Activated CD4-positive, alpha-beta memory T cell treated with anti-CD3 and anti-CD28 coated beads for 36 hours (primary cell): Measurements from ENCODE around the gene CCDC3. TPM values are rescaled to one million over a fixed set of nuclear protein-coding genes. Genes with fewer than 3 reads are reported as not detected.

ENCODE experiments used
- CTCF ChIA-PET: fragments of 350-600 bp; sonication (Branson Sonifier 250); formaldehyde crosslinking; loops from one replicate; lab custom pipeline; 2021; ENCODE audit warnings: antibody characterized with exemption, inconsistent platforms; lab: Charles Lee
- POLR2A ChIA-PET: fragments of 350-600 bp; sonication (Branson Sonifier 250); formaldehyde crosslinking; loops from one replicate; lab custom pipeline; 2021; ENCODE audit warnings: antibody characterized with exemption; lab: Charles Lee
- DNase-seq: peaks from one replicate; pipeline ENCODE4 v3.0.0-alpha.2; 2020
- H3K27ac Mint-ChIP-seq: one replicate; pipeline ENCODE4 v1.8.0; 2021; ENCODE audit warnings: mixed read lengths
- H3K27me3 Mint-ChIP-seq: one replicate; pipeline ENCODE4 v1.8.0; 2021; ENCODE audit warnings: mixed read lengths
- H3K36me3 Mint-ChIP-seq: one replicate; pipeline ENCODE4 v1.8.0; 2021; ENCODE audit warnings: mixed read lengths
- H3K4me1 Mint-ChIP-seq: one replicate; pipeline ENCODE4 v1.8.0; 2021; ENCODE audit warnings: low read depth, mixed read lengths
- H3K4me3 Mint-ChIP-seq: one replicate; pipeline ENCODE4 v1.8.0; 2021; ENCODE audit warnings: mild to moderate bottlenecking, mixed read lengths
- H3K9me3 Mint-ChIP-seq: one replicate; pipeline ENCODE4 v1.8.0; 2021; ENCODE audit warnings: mixed read lengths
- intact Hi-C: fragments of 100-400 bp; cut with micrococcal nuclease; formaldehyde crosslinking; loops from one replicate; pipeline ENCODE4 v1.15.1; 2023
- total RNA-seq, 2 experiments: library from RNA; stranded (reverse); gene quantifications; one replicate each; pipeline ENCODE4 v1.2.3, GENCODE V29; 2021

Gene CCDC3
- total RNA-seq, 2 experiments from 2014 or later, result 0.34 to 0.45 TPM

DNA sequence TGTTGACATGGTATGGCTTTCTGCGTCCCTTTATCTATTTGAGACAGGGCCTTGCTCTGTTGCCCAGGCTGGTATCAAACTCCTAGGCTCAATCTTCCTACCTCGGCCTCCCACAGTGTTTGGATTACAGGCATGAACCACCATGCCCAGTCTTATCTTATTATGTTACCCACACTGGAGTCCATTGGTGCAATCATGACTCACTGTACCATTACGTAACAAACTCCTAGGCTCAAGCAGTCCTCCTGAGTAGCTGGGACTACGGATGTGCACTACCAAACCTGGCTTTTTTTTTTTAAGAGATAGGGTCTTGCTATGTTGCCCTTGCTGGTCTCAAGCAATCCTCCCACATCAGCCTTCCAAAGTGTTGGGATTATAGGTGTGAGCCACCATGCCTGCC, 66.7 kb downstream of the CCDC3 start:
- Mint-ChIP-seq H3K4me3 (no peak overlapping the region), H3K27ac (no peak overlapping the region), H3K27me3 (peaks cover 2% of the 10 kb centered on the region), H3K36me3 (no peaks in the 10 kb centered on the region), H3K4me1 (no peaks in the 10 kb centered on the region), H3K9me3 (no peaks in the 10 kb centered on the region)
- intact Hi-C loops, result no loop called here
- POLR2A ChIA-PET, result no interaction called here
- DNase-seq, result no peak
- CTCF ChIA-PET, result no interaction called here

DNA sequence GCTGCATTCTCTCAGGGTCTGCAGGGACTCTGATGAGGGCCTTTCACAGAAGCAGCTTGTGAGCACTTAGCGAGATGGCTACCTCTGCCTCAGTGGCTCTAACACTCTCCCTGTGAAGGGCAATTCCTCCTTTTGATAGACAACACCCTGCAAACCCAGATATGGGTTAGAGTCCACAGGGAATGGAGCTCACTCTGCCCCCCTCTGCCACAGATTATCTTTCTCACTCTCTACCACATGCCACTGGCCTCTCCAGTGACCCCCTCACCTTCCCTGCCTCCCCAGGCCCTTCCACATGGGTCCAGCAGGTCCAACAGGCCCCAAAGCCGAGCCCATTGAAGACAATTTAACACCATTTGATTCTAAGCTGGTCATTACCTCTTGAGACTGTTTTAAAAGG, 72.1 kb downstream of the CCDC3 start:
- ChIA-PET CTCF (interaction anchor here (0.6 kb wide), 1 partner anchor 144 kb away, joined by 3 read pairs; no protein-coding TSS in a partner anchor), POLR2A (no interaction called here)
- Mint-ChIP-seq H3K36me3 (no peaks in the 10 kb centered on the region), H3K27me3 (no peaks in the 10 kb centered on the region), H3K27ac (no peak overlapping the region), H3K9me3 (peaks cover 3% of the 10 kb centered on the region), H3K4me3 (no peak overlapping the region), H3K4me1 (no peaks in the 10 kb centered on the region)
- no peak for DNase-seq
- intact Hi-C loops, result no loop called here

DNA sequence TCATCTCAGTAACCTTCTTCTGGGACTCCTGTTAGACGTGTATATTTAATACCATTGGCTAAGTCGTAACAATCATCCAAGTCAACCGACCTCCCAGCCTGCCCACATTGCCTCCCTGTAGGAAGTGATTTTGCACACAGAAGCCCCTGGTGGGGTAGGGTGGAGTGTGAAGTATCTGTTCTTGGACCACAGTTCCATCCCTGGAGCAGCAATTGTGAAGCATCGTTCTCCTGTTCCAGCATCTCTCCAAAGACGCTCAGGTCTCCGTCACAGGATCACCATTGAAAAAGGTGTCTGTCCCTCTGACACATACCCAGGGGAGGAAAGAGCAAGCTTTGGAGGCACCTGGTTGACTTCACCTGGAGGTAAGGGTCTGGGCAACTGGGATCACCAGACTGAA, 72.9 kb downstream of the CCDC3 start:
- no peak overlapping the region for H3K27ac Mint-ChIP-seq
- intact Hi-C loops, result no loop called here
- peaks cover 3% of the 10 kb centered on the region for H3K9me3 Mint-ChIP-seq
- no peak overlapping the region for H3K4me3 Mint-ChIP-seq
- no peaks in the 10 kb centered on the region for H3K4me1 Mint-ChIP-seq
- ChIA-PET CTCF (no interaction called here), POLR2A (no interaction called here)
- peaks cover 1% of the 10 kb centered on the region for H3K27me3 Mint-ChIP-seq
- H3K36me3 Mint-ChIP-seq, result no peaks in the 10 kb centered on the region
- no peak for DNase-seq

DNA sequence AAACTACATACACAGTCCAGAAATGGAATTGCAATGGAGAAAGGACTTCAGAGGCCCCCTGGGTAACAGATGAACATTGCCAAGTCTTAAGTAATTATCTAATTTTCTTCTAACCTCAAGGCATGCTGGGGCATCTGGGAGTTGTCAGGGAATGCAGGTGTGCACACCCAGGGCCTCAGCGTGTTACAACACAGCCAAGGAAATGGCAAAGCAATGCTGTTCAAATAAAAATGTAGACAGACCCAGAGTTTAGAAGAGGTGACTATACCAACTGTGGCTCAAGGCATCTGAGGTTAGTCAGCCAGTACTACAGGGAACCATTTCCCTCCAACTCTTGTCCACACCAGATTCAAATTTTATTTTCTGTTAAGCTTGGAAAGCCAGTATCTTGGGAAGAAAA, 73.6 kb downstream of the CCDC3 start:
- Mint-ChIP-seq H3K4me3 (no peak overlapping the region), H3K9me3 (peaks cover 3% of the 10 kb centered on the region), H3K4me1 (no peaks in the 10 kb centered on the region), H3K27me3 (peaks cover 2% of the 10 kb centered on the region), H3K27ac (no peak overlapping the region), H3K36me3 (no peaks in the 10 kb centered on the region)
- ChIA-PET CTCF (no interaction called here), POLR2A (no interaction called here)
- intact Hi-C loops, result no loop called here
- no peak for DNase-seq

DNA sequence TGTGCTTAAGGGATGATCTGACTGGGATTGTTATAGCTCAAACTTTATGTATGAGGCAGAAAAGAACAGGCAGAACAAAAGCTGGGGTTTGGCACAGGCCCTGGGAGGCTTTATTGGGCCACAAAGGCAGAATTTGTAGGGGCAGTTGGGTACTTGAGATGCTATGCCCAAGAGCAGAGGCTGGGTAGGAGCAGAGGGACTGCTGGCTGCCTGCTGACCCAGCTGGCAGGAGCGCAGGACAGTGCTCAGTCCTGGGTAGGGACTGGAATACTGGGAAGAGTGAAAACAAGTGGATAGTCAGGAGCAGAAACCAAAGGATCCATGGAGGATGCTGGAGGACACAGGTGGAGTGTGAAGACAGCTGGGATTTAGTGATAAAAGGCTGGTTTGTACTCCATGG, 75.7 kb downstream of the CCDC3 start:
- no peak for DNase-seq
- peaks cover 3% of the 10 kb centered on the region for H3K9me3 Mint-ChIP-seq
- H3K36me3 Mint-ChIP-seq, result no peaks in the 10 kb centered on the region
- ChIA-PET POLR2A (no interaction called here), CTCF (no interaction called here)
- H3K27ac Mint-ChIP-seq, result no peak overlapping the region
- intact Hi-C loops, result no loop called here
- no peaks in the 10 kb centered on the region for H3K4me1 Mint-ChIP-seq
- no peak overlapping the region for H3K4me3 Mint-ChIP-seq
- H3K27me3 Mint-ChIP-seq, result peaks cover 2% of the 10 kb centered on the region

DNA sequence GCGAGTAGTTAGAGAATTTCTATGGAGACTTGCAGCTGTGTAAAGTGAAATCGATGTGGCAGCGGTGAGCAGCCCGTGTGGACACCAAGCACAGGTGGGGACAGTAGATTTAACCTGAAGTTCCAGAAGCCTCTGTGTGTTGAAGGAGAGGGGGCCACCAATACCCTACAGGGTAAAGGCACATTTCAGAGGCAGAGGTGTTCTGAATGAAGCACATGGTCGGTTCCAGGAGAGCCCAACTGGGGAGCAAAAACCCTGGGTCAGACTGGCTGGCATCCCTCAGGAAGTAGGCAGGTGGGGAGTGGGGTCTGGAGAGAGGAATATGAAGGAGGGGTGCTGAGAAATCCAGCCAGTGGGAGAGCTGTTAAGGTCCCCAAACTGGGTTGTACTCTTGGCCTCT, 76.6 kb downstream of the CCDC3 start:
- intact Hi-C loops, result no loop called here
- Mint-ChIP-seq H3K27me3 (peaks cover 2% of the 10 kb centered on the region), H3K4me1 (no peaks in the 10 kb centered on the region), H3K9me3 (peaks cover 3% of the 10 kb centered on the region), H3K4me3 (no peak overlapping the region), H3K36me3 (no peaks in the 10 kb centered on the region), H3K27ac (no peak overlapping the region)
- no peak for DNase-seq
- ChIA-PET POLR2A (no interaction called here), CTCF (no interaction called here)

DNA sequence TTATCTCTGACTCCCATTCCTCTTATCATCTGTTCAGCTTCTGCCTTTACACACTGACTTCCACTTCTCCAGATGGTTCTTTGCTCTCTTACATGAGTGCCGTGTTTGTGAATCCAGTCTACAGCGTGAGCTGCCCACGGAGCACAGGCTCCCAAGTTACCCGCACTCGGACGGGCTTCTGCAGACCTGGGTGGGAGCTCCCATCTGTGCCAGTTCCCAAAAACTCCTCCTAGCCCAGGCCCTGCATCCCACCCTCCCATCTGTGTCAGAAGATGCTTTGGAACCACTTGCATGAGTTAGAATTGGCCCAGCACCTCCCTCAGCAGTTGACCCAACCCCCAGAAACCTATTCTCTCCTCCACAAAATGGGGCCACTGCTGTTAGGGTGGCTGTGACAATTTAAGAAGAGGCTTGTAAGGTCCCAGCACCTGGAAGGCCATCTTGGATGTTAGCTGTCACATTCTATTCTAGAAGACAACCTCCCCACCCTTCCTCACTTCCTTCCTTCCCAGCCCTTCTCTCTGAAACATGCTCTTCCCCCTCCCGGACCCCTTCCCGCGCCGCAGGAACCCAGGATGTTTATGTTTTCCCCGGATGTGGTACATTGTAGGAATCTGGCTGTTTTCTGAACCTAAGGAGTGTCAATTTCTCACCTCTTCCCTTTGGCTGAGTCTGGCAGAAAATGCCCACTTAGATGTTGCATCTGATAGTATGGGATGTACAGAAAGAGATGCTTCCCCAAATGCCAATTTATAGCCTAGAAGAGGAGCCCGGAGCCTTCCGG, 79.2 kb downstream of the CCDC3 start:
- H3K36me3 Mint-ChIP-seq, result no peaks in the 10 kb centered on the region
- POLR2A ChIA-PET, result no interaction called here
- DNase-seq, result no peak
- H3K27ac Mint-ChIP-seq, result no peak overlapping the region
- H3K4me1 Mint-ChIP-seq, result peaks cover 5% of the 10 kb centered on the region
- CTCF ChIA-PET, result no interaction called here
- H3K9me3 Mint-ChIP-seq, result peaks cover 3% of the 10 kb centered on the region
- H3K4me3 Mint-ChIP-seq, result no peak overlapping the region
- peaks cover 2% of the 10 kb centered on the region for H3K27me3 Mint-ChIP-seq
- intact Hi-C loops, result no loop called here

DNA sequence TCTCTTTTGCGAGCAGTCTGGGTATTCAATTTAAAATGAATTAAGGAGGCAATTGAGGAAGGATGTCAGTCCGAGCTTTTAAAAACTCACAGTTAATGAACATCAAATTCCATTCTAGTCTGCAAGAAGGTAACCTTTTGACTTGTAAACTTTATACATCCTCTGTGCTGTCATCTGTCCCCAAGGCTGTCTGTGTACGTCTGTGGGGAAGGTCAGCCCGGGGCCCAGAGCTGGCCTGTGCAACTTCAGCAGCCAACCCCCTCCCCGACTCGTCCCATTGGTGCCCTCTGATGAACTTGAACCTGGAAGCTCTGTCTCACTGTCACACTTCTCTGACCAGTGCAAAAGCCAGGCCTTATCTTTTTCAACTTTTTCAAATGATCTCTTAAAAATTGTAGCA, 80.3 kb downstream of the CCDC3 start:
- CTCF ChIA-PET, result no interaction called here
- DNase-seq, result no peak
- Mint-ChIP-seq H3K4me3 (no peak overlapping the region), H3K9me3 (no peaks in the 10 kb centered on the region), H3K4me1 (peaks cover 5% of the 10 kb centered on the region), H3K27me3 (peaks cover 2% of the 10 kb centered on the region), H3K36me3 (no peaks in the 10 kb centered on the region), H3K27ac (no peak overlapping the region)
- intact Hi-C loops, result no loop called here
- POLR2A ChIA-PET, result no interaction called here

DNA sequence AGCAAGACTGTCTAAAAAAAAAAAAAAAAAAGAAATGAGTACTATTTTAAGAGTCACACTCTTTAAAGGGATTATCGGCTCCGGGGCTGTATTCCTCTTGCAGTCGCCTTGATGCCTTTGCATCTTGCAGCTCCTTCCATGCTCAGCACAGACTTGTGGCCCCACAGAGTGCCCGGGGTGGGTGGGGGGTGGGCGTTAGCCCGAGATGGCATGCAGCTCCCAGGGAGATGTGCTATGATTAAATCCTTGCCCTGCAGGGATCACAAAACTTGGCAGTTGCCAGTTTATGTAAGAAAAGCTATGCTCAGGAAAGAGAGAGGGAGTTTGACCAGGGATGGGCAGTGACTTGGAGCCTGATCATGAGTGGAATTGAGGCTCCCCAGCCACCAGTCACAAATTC, 81.9 kb downstream of the CCDC3 start:
- DNase-seq, result no peak
- intact Hi-C loops, result no loop called here
- CTCF ChIA-PET, result no interaction called here
- no peak overlapping the region for H3K27ac Mint-ChIP-seq
- H3K4me3 Mint-ChIP-seq, result no peak overlapping the region
- peaks cover 7% of the 10 kb centered on the region for H3K27me3 Mint-ChIP-seq
- no peaks in the 10 kb centered on the region for H3K9me3 Mint-ChIP-seq
- POLR2A ChIA-PET, result no interaction called here
- H3K4me1 Mint-ChIP-seq, result peaks cover 5% of the 10 kb centered on the region
- no peaks in the 10 kb centered on the region for H3K36me3 Mint-ChIP-seq

DNA sequence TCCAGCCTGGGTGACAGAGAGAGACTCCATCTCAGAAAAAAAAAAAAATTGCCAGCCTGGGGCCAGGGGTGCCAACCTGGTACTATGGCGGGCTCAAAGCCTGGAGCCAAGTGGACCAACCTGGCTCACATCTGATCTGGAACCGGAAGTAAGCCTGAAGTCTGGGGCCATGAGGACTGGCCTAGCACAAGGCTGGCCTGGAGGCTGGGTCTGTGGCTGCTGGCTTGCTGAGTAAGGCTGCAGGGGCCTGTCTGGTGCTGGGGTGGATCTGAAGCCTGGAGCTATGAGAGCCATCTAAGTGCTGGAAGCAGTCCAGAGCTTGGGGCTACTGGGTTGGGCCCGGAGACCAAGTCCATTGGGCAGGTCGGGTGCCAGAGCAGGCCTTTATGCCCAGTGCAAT, 84.9 kb downstream of the CCDC3 start:
- H3K4me3 Mint-ChIP-seq, result no peak overlapping the region
- no peak for DNase-seq
- peaks cover 4% of the 10 kb centered on the region for H3K9me3 Mint-ChIP-seq
- no peaks in the 10 kb centered on the region for H3K36me3 Mint-ChIP-seq
- ChIA-PET CTCF (no interaction called here), POLR2A (no interaction called here)
- peaks cover 10% of the 10 kb centered on the region for H3K4me1 Mint-ChIP-seq
- no peak overlapping the region for H3K27ac Mint-ChIP-seq
- intact Hi-C loops, result no loop called here
- H3K27me3 Mint-ChIP-seq, result peaks cover 9% of the 10 kb centered on the region

DNA sequence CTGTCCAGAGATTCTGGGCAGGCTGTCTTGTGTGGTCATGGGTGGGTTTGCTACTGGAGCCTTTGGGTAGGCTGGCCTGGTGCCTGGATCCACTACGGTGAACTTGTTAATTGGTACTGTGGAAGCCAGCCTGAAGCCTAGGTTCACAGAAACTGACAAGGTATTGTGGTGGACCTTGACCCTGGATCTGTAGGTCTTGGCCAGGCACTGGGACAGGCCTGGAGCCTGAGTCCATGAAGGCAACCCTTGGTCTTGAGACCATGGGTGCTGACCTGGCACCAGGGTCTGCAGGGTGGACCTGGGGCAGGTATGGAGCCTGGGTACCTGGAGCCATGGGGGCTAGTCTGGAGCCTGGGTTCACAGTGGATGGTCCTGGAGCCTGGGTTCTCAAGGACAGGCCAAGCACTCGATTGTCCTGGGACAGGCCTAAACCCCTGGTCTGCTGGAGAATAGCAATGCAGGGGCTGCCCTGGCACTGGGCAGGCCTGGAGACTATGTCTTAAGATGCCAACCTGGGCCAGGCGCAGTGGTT, 85.8 kb downstream of the CCDC3 start:
- ChIA-PET POLR2A (no interaction called here), CTCF (no interaction called here)
- intact Hi-C loops, result loop anchor here (2.0 kb wide), 1 partner anchor 51 kb away; no protein-coding TSS in a partner anchor
- DNase-seq, result no peak
- Mint-ChIP-seq H3K27ac (no peak overlapping the region), H3K9me3 (peaks cover 4% of the 10 kb centered on the region), H3K4me1 (peaks cover 10% of the 10 kb centered on the region), H3K36me3 (no peaks in the 10 kb centered on the region), H3K4me3 (no peak overlapping the region), H3K27me3 (peaks cover 13% of the 10 kb centered on the region)

DNA sequence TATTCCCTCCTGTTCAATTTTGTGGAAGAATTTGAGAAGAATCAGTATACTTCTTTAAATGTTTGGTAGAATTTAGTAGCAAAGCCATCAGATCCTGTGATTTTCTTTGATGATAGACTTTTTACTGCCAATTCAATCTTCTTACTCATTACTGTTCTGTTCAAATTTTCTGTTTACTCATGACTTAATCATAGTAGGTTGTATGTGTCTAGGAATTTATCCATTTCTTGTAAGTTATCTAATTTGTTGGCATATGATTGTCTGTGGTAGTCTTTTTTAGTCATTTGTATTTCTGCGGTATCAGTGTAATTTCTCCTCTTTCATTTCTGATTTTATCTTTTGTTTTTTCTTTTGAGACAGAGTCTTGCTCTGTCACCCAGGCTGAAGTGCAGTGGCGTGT, 87.4 kb downstream of the CCDC3 start:
- Mint-ChIP-seq H3K4me1 (peaks cover 10% of the 10 kb centered on the region), H3K9me3 (peaks cover 4% of the 10 kb centered on the region), H3K27ac (no peak overlapping the region), H3K27me3 (peaks cover 13% of the 10 kb centered on the region), H3K4me3 (no peak overlapping the region), H3K36me3 (no peaks in the 10 kb centered on the region)
- ChIA-PET CTCF (interaction anchor here (0.8 kb wide), 1 partner anchor 184 kb away, joined by 3 read pairs; no protein-coding TSS in a partner anchor), POLR2A (no interaction called here)
- DNase-seq, result no peak
- intact Hi-C loops, result loop anchor here (2.0 kb wide), 1 partner anchor 53 kb away; no protein-coding TSS in a partner anchor

DNA sequence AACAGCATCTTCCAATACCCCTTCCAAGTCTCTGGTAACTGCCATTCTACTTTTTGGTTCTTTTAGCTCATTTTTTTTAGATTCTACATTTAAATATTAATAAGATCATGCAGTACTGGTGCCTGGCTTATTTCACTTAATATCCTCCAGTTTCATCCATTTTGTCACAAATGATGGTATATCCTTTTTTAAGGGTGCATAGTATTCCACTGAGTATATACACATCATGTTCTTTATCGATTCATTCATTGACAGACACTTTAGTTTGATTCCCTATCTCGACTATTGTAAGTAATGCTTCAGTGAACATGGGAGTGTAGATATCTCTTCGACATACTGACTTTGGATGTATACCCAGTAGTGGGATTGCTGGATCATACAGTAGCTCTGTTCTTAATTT, 89.7 kb downstream of the CCDC3 start:
- no peak overlapping the region for H3K27ac Mint-ChIP-seq
- intact Hi-C loops, result no loop called here
- DNase-seq, result no peak
- peaks cover 5% of the 10 kb centered on the region for H3K4me1 Mint-ChIP-seq
- CTCF ChIA-PET, result no interaction called here
- peaks cover 18% of the 10 kb centered on the region for H3K27me3 Mint-ChIP-seq
- peaks cover 4% of the 10 kb centered on the region for H3K9me3 Mint-ChIP-seq
- H3K4me3 Mint-ChIP-seq, result no peak overlapping the region
- no peaks in the 10 kb centered on the region for H3K36me3 Mint-ChIP-seq
- POLR2A ChIA-PET, result no interaction called here
